Fibroblast of skin of back (primary cell): ENCODE data around the gene OR1M1. TPM values are rescaled to one million over a fixed set of nuclear protein-coding genes. Genes with fewer than 3 reads are reported as not detected.
"Not testable (repeated sequence)": the region's sequence is repeated elsewhere in the genome, so short reads cannot be mapped to it uniquely, and the experiment has no call there.

Experiments
- DNase-seq: peaks from one replicate; pipeline ENCODE4 v3.0.0-alpha.2; 2013
- polyA plus RNA-seq, 2 experiments: library from polyadenylated mRNA; unstranded; fragments of 120-200 nt; gene quantifications; one replicate each; pipeline ENCODE4 v1.2.1, GENCODE V29; 2013; ENCODE audit not compliant: insufficient read length in 2 of 2

OR1M1 gene, protein sequence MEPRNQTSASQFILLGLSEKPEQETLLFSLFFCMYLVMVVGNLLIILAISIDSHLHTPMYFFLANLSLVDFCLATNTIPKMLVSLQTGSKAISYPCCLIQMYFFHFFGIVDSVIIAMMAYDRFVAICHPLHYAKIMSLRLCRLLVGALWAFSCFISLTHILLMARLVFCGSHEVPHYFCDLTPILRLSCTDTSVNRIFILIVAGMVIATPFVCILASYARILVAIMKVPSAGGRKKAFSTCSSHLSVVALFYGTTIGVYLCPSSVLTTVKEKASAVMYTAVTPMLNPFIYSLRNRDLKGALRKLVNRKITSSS
- not detected for polyA plus RNA-seq (2013, experiment 1 of 2; ENCODE audit: insufficient read length)
- polyA plus RNA-seq (2013, experiment 2 of 2; ENCODE audit: insufficient read length), result 0.05 TPM

DNA sequence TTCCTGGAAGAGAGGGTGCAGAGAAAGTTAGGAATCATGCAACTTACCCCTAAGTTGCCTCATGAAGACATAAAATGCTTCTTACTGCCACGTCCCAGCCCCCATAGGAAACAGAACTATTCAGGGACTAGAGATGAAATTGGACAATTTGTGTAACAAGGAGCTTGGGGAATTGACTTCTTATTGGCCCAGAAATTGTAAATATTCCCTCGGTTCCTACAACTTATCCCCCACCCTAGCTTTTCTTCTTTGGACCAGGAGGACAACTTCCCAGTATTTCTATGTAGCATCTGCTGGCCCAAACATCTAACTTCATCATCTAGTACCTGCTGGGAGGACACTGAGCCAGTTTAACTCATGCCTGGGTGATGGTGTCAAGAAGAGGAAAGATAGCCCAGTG is at the start of gene OR1M1:
Gene OR1M1, plus strand, starts transcription at position 301 of the 400 bp plus-strand sequence. CDS start 6,184 bp downstream, outside the sequence.
- DNase-seq, result no peak

DNA sequence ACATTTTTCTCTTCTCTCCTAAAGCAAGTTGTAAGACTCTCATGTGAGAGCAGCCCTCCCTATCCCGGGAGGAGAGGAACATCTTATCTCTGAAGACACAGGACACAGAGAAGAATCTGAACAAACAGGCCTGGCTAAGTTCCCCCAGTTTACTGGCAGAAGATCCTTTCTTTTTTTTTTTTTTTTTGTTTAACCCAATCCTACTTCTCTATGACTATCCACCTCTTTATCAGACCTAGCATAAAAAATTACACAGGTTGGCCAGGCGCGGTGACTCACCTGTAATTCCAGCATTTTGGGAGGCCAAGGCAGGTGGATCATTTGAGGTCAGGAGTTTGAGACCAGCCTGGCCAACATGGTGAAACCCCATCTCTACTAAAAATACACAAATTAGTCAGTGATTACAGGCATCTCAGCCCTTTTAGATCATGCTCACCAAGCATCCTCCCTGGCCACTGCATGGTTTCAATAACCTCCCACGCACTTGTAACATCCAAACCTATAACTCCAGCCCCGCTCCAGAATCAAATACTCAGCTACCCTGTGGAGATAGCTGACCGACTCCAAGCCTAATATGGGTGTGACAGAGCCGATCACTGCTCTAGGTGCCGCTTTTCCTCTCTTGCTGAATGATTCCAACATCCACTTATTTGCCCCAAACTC is 49.3 kb upstream of the OR1M1 start:
- DNase-seq, result no peak

- DNase-seq, result no peak
These were observed 47.1 kb upstream of the OR1M1 start for GRCh38 chr19:9039728-9040127.

- no peak for DNase-seq
These were observed 46.7 kb upstream of the OR1M1 start for GRCh38 chr19:9040131-9040530.

- DNase-seq, result no peak
These were observed 45.8 kb upstream of the OR1M1 start for GRCh38 chr19:9041023-9041422.

DNA sequence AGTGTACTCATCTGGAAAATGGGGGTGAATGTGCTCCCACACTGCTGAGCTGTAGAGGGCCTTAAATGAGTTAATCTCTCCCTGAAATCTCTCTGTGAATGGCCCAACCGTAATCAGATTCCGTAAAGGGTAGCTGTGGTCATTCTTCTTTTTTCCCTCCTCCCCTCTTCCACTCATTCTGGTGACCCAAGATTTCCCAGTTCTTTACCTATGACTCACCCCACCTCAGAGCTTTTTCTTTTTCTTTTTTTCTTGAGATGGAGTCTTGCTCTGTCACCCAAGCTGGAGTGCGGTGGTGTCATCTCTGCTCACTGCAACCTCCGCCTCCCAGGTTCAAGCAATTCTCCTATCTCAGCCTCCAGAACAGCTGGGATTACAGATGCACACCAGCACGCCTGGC is 43.3 kb upstream of the OR1M1 start:
- no peak for DNase-seq

DNA sequence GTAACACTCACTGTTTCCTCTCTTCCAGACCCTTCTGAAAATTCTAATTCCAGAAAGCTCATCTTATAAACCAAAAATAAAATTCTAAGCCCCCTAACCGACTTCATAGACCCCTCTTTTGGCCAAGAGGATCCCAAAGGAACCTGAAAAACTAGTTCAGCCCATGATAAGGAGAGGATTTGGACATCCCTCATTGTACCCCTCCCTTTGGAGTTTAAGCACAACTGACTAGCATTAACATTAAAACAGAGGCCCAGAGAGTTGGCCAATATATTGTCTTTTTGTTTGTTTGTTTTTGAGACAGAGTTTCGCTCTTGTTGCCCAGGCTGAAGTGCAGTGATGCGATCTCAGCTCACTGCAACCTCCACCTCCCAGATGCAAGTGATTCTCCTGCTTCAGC is 42.4 kb upstream of the OR1M1 start:
- DNase-seq, result no peak

DNA sequence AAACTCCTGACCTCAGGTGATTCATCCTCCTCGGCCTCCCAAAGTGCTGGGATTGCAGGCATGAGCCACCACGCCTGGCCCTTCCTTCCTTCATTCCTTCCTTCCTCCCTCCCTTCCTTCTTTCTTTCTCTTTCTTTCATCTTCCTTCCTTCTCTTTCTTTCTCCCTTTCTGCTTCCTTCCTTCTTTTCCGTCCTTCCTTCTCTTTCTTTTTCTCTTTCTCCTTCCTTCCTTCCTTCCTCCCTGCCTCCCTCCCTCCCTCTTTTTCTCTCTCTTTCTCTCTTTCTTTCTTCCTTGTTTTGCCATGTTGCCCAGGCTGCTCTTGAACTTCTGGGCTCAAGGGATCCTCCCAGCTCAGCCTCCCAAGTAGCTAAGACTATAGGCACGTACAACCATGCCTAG is 40.2 kb upstream of the OR1M1 start:
- DNase-seq, result no peak

DNA sequence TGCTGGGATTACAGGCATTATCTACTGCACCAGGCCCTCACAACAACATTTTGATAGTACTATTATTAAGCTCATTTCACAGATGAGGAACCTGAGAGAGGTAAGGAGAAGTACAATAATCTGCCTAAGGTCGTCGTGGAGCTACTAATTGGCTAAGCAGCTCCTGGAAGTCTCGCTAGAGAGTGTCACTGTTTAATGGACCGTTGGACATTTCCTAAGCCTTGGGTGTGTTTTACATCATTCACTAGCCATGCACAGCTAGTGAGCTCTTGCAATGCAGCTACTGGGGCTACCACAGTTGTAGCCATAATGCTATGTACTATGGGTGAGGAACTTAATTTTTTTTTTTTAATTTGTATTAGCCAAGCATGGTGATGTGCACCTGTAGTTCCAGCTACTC is 34.0 kb upstream of the OR1M1 start:
- no peak for DNase-seq

DNA sequence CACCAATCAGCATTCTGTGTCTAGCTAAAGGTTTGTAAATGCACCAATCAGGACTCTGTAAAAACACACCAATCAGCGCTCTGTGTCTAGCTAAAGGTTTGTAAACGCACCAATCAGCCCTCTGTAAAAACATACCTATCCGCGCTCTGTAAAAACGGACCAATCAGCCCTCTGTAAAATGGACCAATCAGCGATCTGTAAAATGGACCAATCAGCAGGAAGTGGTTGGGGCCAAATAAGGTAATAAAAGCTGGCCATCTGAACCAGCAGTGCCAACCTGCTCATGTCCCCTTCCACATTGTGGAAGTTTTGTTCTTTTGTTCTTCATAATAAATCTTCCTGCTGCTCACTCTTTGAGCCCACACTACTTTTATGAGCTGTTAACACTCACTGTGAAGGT is 33.2 kb upstream of the OR1M1 start:
- DNase-seq, result not testable (repeated sequence)

GRCh38 chr19:9054207-9054606 is 32.7 kb upstream of the OR1M1 start:
- DNase-seq, result no peak

DNA sequence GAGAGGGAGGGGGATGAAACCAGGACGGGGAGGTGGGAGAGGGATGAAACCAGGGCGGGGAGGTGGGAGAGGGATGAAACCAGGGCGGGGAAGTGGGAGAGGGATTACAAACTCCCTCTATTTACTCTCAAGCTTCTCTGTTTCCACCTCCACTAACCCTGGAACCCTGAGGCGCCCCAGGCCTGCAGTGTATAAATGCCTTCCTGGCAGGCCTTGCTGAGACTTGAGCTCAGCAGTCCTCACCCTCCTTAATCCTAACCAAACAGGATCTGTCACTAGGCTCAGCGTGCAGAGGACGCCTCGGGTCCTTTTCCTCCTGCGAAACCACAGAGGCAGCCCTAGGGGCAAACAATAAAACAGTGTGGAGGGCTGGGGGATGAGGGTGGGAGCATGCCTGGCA is 32.1 kb upstream of the OR1M1 start:
- no peak for DNase-seq

DNA sequence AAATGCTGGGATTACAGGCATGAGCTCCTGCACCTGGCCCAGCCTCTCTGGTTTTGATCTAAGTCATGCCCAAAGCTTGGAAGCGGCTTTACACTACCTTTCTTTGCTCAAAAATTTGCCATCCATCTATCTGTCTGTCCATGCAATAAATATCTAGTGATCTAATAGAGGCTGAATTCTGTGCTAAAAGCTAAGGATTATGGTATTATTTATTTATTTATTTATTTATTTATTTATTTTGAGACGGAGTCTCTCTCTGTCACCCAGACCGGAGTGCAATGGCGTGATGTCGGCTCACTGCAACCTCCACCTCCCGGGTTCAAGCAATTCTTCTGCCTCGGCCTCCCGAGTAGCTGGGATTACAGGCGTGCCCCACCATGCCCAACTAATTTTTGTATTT is 30.7 kb upstream of the OR1M1 start:
- DNase-seq, result not testable (repeated sequence)

DNA sequence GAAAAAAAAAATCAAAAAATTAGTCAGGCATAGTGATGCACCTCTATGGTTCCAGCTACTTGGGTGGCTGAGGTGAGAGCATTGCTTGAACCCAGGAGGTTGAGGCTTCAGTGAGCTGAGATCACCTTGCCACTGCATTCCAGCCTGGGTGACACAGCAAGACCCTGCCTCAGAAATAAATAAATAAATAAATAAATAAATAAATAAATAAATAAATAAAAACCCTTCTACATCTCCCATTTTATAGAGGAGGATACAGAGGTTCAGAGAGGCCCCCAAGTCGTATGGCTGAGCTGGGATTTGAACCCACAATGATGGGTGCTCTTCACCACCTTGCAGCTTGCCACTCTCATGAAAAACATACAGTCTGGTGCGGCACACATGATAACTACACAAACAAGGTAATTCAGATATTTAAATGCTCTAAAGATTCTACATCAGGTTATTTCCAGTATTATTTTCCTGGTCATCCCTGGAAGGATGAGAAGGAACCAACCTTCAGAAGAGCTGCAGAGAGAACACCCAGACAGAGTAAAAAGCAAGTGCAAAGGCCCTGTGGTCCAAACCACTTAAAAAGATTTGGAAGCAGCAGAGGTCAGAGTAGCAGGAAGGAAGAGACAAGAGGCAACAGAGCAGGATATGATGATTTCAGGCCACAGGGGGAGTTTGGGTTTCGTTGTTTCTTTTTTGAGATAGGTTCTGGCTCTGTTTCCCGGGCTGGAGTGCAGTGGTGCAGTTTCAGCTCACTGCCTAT is 29.2 kb upstream of the OR1M1 start:
- DNase-seq, result no peak

DNA sequence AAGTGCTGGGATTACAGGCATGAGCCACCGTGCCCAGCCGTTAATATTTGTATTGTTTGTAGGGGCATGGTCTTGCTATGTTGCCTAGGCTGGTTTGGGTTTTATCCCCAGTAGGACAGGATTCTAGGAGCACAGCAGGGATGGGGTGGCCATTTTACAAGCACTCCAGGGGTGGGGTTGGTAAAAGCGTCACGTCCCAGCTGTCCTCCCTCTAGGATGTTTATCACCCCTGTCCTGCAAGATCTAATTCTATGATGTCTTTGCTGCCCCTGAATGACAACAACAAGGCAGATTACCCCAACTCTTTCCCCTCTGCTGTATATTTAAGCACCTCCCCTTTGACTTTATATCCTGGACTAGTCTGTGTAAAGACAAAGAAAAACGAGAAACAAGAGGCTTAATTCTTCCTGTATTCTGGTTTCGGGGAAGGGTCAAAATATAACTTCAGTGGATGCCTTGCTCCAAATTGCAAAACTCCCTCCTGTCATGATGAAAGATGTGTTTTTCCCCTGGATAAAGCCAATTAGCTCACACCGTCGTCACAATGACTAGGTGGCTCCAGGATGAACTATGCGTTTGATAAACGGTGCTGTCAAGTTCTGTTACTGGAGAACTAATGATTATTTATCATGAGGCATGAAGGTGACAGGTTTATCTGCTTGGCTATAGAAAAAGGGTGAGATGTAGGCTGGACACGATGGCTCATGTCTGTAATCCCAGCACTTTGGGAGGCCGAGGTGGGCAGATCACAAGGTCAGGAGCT is 27.8 kb upstream of the OR1M1 start:
- no peak for DNase-seq

DNA sequence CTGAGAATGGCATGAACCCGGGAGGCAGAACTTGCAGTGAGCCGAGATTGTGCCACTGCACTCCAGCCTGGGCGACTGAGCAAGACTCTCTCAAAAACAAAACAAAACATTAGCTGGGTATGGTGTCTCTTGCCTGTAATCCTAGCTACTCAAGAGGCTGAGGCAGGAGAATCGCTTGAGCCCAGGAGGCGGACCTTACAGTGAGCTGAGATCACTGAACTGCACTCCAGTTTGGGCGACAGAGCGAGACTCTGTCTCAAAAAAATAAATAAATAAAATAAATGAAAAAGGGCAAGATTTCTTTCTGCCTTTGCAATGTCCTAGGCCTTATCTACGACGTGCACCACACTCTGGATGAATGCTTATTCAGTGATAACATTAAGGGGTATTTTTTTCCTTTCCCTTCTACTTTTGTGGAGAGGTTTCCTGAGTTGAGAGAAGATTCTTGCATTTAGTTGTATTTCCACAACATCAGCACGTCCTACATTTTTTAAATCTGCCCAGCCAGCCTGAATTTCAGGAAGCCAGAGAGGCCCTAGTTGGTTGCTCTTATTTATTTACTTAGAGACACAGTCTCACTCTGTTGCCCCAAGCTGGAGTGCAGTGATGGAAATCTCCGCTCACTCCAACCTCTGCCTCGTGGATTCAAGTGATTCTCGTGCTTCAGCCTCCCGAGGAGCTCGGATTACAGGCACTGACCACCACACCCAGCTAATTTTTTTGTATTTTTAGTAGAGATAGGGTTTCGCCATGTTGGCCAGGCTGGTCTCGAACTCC is 26.1 kb upstream of the OR1M1 start:
- DNase-seq, result no peak

GRCh38 chr19:9061879-9062278 is 25.0 kb upstream of the OR1M1 start:
- DNase-seq, result no peak

- DNase-seq, result no peak
These were observed 21.3 kb upstream of the OR1M1 start for GRCh38 chr19:9065457-9066014.

GRCh38 chr19:9070066-9070465 is 16.8 kb upstream of the OR1M1 start:
- no peak for DNase-seq

GRCh38 chr19:9071720-9072119 is 15.1 kb upstream of the OR1M1 start:
- DNase-seq, result not testable (repeated sequence)

GRCh38 chr19:9073806-9074205 is 13.1 kb upstream of the OR1M1 start:
- no peak for DNase-seq
